ENCODE measurements around the gene ADCY9.
"Not testable (repeated sequence)": the region's sequence is repeated elsewhere in the genome, so short reads cannot be mapped to it uniquely, and the experiment has no call there.

ADCY9 gene

DNA sequence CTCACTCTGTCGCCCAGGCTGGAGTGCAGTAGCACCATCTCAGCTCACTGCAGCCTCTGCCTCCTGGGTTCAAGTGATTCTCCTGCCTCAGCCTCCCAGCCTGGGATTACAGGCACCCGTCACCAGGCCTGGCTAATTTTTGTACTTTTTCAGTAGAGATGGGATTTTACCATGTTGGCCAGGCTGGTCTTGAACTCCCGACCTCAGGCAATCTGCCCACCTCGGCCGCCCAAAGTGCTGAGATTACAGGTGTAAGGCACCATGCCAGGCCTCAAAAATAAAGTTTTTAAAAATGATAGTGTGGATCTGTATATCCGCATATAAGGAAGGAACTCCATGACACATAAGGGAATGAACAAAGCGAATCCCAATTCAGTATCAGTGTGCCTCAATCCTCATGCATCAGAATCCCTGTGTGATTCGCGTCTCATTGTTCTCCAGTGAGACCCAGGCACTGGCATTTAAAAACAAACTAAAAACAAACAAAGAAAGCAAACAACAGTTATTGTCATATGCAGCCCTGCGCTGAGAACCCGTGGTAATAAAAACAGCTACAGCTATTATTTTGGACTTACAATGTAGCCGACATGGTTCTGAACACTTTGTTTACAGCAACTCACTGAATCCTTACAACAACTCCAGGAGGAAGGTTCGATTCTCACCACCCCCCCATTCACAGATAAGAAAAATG is 181.6 kb downstream of the ADCY9 start:
- in situ Hi-C loops (cut with MboI; ENCODE audit: low sequenced_read_pairs) = no loop called here

DNA sequence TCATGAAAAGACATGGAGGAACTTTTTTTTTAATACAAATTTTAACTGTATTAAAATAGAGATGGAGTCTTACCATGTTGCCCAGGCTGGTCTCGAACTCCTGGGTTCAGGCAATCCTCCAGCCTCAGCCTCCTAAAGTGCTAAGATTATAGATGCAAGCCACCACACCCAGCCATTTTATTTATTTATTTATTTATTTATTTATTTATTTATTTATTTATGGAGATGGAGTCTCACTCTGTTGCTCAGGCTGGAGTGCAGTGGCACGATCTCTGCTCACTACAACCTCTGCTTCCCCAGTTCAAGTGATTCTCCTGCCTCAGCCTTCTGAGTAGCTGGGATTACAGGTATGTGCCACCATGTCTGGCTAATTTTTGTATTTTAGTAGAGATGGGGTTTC is 189.1 kb downstream of the ADCY9 start:
- in situ Hi-C loops (cut with MboI; ENCODE audit: low sequenced_read_pairs) = not testable (repeated sequence)

DNA sequence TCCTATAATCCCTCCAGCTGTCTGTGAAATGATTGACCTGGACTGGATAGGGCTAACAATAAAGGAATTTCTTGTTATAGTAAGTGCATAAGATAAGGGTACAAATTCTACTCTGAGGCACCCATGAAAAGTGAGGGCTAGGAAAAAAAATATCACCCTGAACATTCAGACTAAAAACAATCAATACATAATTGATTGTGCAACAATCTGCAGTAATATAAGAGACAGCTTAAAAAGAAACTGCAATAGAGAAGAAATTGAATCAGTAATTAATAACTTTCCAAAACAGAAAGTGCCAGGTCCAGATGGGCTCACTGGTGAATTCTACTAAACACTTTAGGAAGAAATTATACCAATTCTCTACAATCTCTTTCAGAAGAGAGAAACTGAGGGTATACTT is 191.5 kb downstream of the ADCY9 start:
- in situ Hi-C loops (cut with MboI; ENCODE audit: low sequenced_read_pairs) = no loop called here

- in situ Hi-C loops (cut with MboI; ENCODE audit: low sequenced_read_pairs) = no loop called here
Observed at GRCh38 chr16:3922241-3922640, 194.0 kb downstream of the ADCY9 start.

DNA sequence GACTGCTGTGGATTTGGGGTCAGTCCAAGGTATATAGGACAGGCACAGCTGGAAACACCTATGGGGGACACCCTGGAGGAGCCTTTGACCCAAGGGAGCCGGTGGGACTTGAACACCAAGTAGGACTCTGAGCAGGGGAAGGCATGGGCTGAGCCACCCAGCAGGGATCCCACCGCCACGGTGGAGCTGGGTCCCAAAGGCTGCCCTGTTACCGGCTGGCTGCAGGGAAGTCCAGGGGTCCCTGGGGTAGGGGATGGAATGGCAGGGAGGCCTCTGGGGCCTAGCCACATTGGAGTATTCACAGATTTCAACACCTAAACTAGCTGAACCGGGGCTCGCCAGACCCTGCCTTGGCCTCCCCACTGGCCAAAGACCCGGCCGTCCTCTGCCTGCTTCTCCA is 196.0 kb downstream of the ADCY9 start:
- in situ Hi-C loops (cut with MboI; ENCODE audit: low sequenced_read_pairs) = no loop called here

DNA sequence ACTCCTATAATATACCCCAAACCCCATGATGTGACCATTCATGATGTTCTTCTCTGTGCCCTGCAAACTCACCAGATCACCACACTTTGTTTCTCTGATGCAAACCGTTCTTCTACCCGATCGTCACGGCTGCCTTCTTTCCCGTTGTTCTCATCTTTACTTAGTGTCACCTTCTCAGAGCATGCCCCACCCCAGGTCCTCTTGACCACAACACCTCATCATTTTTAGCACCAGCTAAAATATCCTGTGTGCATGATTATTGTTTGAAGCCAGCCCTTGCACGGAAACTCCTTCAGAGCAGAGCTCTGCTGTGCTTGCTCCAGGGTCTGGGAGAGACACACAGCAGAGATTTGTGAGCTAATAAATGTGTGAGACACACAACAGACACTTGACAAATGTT is 196.8 kb downstream of the ADCY9 start:
- in situ Hi-C loops (cut with MboI; ENCODE audit: low sequenced_read_pairs) = no loop called here

DNA sequence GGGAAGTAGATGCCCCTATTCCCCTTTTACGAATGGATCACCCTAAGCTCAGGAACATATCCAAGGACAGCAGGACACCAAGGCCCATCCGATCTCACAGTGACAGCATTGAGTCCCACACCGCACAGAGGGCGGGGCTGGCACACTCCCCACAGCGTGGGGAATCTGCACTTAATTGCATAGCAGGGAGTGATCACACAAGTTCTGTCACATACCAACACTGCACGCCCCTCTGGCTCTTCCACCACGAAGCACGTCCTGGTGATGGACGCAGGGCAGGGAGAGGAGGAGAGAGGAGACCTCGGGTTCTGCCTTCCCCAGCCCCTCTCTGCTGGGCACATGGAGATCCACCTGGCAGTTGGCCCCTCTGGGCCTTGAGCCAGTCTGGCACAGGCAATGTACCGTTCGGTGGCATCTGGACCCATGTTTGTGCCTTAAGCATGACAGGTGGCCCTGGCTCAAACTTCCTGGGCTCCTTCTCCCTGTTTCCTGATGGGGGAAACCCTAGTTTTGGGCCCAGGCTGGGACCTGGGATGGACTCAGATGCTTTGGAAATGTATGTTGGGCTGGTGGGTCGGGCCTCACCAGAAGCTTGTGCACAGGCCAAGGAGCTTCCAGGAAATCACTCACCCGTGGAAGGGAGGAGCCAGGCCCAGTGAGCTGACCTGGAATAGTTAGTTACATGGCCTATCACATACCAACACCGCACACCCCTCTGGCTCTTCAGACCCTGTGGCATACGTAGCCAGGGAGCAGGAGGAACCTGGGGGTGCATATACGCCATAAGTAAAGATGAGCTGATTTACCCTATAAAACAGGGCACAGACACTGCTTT is 200.6 kb downstream of the ADCY9 start:
- in situ Hi-C loops (cut with MboI; ENCODE audit: low sequenced_read_pairs) = no loop called here

DNA sequence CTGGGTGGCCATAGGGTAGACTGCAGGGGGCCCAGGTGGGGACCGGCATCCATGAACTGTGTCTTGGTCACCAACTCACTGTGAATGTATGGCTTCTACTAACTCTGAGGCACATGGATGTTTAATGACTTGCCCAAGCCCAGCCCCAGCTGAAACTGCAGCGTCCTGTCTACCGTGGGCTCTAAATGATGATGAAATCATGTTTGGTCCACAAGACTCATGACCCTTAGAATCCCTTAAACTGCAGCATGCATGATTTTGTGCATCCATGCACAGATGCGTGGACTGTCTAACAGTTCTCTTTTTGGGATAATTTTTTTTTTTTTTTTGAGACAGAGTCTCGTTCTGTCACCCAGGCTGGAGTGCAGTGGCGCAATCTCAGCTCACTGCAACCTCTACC is 203.3 kb downstream of the ADCY9 start:
- in situ Hi-C loops (cut with MboI; ENCODE audit: low sequenced_read_pairs) = no loop called here

All from HL-60/S4 treated with phorbol 12-myristate 13-acetate at 8.2 ng/mL for 4 days and 3 days (cell line).